HG02852 (cell line): ENCODE results near the gene C11orf24.

Experiments
- ATAC-seq: cut with Tn5 transposase; IDR thresholded peaks from one replicate; pipeline ENCODE4 v1.9.1; 2021; ENCODE audit warnings: mild to moderate bottlenecking, moderate library complexity; ENCODE audit not compliant: unreplicated experiment

Gene C11orf24

DNA sequence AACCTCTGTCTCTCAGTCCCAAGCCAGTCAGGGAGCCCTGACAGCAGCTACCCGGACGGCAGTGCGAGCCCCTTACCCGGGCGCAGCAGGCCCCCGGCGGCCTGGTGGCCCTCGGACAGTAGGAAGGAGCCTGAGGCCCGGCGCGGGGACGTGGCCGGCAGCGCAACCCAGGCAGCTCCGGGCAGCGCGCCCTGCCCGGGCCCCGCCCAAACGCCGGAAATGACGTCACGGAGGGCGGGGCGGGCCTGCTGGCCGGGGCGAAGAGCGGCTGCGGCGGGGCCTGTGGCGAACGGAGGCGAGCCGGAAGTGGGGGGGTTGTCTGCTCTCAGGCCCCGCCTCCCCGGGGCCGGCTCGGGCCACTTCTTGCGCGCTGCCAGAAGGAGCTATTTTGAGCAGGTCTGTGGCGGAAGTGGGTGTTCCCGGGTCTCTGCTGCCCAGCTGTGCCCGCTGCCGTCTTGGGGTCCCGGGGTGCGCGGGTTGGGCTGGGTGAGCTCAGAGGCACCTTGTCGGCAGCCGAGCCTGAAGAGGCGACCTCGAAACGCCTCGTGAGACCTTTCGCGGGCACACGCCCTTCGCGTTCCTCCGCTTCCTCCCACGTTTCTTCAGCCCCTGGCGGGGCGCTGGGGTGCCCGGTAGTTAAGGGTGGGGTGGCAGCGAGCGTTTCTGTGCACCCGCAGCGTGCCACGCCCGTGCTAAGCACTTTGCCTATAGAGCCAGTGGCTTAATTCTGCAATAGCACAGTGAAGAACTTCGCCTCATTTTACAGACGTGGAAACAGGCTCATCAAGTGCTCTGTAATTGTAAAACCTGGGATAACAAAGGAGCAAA, at the start of gene C11orf24:
Gene C11orf24 (minus strand): TSS at position 193 of the 828 bp plus-strand sequence. CDS start 8,206 bp downstream, outside the sequence.
- peak; percentile 72 for ATAC-seq

DNA sequence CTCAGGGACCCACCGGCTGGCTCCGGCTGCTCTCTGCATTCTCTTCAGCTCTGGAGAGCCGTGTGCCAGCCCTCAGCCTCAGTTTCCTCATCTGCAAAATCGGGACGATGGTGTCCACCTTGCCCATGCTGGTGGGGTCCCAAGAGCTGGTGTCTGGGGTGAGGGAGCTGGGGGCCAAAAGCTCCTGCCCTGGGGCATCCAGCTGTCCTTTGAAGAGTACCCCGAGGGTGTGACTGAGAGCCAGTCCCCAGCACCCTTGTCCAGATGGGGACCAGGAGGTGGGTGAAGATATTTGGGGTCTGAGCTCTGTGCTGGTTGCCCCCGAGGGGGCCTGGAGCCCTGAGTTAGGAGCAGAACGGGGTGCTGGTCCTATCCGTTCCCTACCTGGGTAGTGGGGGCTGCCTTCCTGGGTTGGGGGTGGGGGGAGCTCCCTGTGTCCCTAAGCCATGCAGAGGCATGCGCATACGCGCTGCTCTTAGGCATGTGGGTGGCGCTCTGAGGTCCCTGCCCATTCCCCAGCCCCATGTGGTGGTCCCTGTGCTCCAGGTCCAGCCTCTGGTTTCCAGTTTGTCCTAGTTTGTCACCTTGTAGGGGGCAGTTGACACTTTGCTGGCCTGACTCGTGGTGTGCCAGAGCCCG, 45.5 kb upstream of the C11orf24 start:
- no peak for ATAC-seq

DNA sequence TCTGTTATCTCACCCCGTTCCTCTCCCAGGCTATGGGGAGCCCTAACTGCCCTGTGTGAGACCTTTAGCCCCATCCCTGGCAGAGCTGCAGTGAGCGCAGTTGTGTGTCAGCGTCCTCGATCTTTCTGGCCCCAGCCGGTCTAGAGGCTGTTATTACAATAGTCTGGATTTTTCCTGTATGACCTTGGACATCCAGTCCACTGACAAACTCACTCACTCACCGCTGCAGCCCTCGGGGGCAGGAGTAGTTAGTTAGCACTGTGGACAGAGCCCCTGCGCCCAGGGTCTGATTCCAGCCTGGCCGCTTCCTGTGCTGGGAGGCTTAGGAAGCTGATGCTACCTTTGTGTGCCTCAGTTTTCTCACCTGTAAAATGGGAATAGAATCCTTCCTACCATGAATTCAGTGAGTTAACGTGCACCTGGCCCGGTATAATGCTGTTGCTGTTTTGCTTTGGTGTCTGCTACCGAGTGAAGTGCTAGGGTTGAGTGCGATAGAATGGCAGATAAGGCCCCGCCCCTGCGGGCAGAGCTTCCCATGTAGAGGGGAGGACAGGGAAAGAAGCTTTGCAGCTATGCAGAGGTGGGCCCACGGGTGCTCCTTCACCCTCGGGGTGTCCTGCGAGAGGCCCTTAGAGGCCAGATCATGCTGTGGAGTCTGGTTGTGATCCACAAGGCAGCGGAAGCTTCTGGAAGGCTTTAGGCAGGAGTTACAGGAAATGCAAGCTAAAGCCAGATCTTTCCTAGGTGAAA, 43.6 kb upstream of the C11orf24 start:
- ATAC-seq = no peak

DNA sequence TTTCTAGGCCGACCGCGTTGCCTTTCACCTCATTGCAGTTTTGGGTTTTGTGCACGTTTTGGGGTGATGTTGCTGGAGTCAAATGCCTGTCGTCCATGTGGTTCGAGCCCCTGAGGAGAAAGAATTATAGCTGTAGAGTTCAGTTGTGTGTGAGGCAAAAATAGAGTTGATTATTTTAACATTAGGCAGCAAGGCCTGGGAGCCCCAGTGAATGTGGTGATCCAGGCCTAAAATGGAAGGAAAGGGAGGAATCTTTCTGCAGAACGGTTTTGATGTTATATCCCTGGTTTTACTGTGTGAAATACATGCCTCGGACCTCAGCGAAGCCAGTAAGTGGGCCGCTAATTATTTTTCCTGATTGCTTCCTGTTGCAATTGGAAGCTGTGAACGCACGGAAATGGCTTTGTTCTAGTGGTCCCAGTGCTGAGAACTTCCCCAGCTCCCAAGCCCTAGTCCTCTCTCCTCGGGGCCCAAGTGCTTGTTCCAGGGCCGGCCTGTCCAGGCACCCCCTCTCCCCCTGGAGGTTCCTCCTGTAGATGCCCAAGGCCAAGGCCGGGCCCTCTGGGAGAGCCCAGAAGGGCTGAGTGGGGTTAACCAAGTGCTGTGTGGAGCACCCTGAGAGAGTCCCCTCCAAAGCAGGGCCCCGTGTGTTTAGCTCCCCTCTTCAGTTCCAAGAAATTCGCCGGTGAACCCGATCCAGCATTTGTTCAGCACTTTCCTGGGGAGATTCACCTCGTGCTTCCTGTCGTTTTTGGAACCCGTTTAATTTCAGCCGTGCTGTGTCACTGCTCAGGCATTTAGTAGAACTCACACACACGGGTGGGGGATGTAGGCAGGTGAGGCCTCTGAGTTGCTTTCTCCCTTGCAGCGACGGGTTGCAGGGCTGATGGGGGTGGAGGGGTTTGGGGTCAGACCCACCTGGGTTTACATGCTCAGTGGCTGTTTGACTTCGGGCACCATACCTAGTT, 42.7 kb upstream of the C11orf24 start:
- no peak for ATAC-seq

DNA sequence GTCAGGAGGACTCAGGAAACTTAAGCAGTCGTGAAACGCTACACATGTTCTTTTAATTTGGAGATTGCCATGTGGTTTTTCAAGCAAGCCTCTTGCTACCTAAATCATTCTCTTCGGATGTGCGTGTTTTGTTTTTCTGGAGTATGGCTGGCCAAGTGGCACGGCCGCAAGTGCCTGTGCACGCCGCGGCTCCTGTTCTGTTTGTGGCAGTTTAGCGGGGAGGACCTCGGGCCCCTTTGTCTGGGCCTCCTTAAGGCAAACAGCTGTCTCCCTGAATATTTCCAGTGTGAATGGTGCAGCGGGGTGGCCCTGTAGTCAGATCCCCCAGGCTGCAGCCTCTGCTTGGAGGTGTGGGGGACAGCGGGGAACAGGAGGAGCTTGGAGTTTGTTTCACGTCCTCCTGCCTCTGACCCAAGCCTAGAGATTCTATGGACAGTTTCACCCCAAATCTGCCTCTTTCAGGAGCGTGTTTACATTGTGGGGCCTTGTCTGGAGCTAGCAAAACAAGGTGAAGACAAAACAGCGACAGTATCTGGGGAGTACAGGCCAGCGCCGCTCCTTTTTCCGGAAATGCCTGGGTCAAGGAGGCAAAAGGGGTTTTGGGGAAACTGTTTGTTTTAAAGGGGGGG, 41.9 kb upstream of the C11orf24 start:
- no peak for ATAC-seq

DNA sequence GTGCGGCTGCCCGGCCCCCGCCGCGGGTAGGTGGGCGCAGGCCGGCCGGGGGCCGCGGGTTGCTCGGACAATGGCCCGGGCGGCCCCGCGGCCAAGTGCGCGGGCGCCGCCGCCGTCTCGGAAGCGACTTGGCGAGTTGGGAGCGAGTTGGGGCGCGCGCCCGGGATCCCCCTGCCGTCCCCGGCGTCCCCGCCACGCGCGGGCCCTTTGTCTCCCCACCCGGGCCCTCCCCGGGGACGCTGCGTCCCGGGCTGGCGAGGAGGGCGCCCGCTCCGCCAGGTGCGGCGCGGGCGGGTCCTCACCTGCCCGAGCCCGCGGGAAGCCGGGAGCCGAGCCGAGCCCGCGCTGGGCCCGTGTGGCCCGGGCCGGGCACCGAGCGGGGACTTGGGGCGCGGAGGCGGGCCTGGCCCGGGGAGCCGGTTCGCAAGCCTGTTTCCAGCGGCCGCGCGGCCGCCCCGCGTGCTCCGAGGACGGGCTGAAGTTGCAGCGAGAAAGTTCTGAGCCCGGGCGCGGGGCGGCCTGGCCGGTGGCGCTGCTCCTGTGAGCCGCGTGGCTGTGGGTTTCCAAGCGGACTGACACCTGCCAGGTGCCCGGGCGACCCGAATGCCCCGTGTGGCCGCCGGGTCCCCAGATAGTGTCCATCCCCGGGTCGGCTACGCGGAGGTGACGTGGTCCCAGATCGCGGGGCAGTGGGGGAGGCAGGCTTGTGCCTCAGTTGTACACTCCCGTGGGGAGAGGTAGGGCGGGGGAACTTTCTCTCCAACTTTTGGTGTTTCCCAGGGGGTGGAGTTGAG, 41.2 kb upstream of the C11orf24 start:
- no peak for ATAC-seq

DNA sequence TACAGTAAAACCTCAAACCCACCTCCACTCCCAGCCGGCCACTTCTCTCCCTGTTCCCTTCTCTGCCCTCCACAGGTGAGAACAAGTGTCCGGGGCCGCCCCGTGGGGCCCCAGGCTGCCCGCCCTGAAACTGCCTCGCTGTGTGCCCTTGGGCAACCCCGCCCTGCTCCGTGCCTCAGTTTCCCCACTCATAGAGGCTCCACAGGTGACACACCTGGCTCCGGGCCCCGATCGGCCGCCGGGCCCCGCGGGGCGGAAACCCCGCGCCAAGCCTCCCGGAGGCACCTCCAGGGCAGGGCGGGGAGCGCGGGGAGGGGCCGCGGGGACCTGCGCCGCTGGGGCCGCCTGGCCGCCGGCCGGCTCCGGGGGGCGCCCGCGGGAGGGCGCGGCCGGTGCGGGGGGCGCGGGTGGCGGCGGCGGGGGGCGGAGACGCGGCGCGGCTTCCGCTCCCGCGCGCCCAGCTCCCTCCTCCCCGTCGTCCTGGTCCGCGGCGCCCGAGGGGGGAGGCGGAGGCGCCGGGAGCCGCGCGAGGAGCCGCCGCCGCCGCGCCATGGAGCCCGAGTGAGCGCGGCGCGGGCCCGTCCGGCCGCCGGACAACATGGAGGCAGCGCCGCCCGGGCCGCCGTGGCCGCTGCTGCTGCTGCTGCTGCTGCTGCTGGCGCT, 40.5 kb upstream of the C11orf24 start, which contains the start of gene LRP5:
Gene LRP5 (plus strand): TSS at position 475 of the 663 bp plus-strand sequence. CDS start 124 bp downstream, at position 599.
- ATAC-seq = no peak

DNA sequence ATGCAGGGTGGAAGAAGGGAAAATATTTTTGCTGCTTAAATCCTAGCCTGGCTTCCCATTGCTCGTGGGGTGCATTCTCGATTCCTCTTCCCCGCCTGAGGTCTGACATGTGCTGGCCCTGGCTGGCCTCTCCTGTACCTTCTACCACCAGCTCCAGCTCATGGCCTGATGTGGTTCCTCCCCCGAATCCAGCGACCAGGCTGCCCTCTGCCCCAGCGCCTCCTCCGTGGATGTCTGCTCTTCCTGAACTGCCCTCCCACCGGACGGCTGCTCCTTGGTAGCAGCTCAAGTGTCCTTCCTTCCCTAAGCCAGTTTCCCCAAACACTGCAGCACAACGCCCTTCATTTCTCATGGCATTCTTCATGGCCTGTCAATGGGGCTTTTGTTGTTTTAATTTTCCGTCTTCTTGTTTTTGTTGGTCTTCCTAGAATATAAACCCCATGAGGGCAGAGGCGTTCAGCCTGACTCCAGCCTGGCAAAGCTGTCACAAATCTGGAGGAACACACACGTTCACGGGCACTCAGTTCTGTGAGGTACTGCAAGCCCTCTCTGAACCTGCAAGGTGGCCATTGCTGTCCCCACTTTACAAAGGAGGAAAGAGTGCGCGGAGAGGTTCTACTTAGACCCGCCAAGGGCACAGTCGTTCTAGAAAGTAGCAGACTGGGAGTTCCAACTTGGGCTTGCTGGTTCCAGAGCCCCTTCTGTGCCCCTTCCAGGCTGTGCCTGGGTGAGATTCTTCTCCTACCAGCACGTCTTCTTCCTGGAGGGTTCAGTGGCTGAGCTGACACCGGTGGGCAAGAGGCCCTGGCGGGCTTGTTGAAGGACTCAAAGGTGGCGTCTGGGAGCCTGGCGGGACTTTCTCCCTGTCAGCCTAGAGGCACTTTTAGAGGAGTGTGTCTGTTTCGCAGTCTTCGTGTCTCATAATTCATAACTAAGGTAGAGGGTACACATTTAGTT, 39.7 kb upstream of the C11orf24 start:
- no peak for ATAC-seq

DNA sequence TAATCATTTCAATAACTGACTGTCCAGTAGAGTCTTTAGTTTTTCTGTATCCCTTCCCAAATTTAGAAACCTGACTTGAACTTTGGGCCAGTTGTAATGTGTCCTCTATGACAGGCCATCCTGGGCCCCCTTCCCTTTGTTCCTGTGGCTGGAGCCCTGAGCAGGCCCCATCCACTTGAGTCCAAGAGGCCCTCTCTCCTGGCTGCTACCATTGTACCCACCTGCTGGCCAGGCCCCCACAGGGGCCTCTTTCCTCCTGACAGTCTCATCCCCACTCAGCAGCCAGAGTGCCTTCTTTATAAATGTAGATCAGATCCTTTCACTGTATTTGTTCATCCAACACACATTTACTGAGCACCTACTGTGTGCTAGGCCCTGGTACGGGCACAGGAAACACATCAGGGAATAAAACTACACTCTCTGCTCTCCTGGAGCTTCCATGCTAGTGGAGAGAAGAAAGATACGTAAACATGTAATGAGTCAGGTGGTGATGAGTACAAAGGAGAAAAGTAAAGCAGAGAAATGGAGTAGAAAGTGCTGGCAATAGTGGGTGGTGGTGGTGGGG, 37.9 kb upstream of the C11orf24 start:
- ATAC-seq = no peak

DNA sequence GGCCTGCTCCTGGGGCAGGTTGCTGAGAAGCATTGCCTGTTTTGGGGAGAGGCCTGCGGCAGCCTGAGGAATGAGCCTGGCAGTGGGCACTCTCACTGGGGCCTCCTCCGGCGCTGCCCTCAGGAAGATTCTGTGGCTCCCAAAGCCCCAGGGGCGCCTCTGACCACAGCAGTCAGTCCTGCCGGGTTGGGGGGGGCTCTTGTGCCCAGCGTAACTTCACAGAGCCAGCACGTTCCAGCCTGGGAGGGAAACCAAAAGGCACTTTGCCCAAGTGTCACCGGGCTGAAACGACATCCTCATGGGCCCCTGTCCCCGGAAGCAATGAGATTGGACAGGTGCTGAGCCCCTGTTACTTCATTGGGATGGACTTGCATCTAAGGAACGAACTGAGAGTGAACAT, 36.3 kb upstream of the C11orf24 start:
- ATAC-seq = no peak

DNA sequence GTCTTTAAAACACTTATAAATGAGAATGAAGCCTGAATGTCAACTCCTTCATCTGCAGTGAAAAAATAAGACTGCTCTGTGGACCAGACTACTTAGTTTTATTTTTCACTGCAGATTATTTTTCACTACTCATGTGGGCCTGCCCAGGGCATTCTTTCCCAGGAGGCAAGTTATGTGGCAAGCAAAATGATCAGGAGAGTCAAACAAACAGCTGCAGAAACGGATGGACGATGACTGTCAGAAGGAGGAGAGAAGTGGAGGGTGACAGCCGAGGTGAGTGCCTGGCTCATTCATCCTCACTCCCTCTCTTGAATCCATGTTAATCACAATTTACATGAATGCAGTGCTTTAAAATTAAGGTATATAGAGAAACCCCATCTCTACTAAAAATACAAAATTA, 34.9 kb upstream of the C11orf24 start:
- ATAC-seq = no peak

DNA sequence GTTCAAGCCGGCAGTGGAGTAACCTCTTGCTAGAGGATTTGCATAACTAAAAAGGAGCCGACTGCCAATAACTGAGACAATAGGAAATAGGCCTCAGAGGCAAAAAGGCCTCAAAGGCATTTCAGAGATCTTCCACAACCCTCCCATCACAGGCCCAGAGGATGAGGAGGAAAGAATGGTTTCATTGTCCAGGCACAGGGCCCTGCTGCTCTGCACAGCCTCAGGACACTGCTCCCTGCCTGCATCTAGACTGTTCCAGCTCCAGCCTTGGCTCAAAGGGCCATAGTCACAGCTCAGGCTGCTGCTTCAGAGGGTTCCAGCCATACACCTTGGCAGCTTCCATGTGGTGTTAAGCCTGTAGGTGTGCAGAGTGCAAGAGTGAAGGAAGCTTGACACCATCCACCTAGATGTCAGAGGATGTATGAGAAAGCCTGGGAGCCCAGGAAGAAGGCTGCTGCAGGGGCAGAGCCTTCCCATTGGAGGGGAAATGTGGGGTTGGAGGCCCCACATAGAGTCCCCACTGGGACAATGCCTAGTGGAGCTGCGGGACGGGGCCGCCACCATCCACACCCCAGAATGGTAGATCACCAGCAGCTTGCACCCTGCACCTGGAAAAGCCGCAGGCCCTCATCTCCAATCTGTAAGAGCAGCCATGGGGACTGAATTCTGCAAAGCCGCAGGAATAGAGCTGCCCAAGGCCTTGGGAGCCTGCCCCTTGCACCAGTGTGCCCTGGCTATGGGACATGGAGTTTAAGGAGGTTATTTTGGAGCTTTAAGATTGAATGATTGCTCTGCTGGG, 32.4 kb upstream of the C11orf24 start:
- no peak for ATAC-seq

DNA sequence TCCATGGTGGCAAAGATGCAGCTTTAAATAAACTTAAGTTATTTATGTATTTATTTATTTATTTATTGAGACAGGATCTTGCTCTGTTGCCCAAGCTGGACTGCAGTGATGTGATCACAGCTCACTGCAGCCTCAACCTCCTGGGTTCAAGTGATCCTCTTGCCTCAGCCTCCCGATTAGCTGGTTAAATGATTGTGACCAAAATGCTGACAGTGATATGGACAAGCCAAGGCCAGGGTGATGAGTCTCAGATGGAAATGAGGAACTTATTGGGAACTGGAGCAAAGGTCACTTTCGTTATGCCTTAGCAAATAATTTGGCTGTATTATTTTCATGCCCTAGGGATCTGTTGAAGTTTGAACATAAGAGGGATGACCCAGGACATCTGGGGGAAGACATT, 31.3 kb upstream of the C11orf24 start:
- ATAC-seq = no peak

DNA sequence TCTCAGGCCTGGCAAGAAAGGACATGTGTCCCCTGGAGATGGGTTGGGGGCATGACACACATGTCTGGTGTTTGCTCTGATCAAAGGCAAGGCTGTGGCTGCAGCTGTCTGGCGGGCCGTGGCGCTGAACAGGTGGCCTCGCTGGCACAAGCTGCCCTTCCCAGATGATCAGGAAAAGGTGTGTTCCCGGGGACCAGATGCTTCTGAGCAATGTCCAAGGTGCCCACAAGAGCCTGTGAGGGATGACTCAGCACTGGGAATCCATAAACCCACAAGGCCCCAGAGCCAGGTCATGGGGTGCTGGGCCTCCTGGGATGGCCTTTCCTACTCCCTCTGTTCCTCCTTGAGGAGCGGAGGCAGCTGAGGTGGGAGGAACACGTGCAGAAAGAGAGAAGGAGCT, 30.9 kb upstream of the C11orf24 start:
- no peak for ATAC-seq

DNA sequence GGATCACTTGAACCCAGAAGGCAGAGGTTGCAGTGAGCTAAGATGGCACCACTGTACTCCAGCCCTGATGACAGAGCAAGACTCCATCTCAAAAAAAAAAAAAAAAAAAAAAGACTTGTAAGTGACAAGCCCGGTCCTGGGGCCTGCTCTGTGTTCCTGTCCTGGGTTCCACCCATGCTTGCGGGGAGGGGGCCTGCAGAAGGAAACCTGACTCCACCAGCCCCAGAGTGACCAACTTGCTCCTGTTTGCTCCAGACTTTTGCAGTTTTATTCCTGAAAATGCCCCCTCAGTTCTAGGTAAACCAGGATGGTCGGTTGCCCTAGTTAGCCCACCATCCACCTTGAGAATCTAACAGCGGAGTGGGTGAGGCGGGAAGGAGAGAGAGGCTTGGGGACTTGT, 30.5 kb upstream of the C11orf24 start:
- ATAC-seq = no peak

DNA sequence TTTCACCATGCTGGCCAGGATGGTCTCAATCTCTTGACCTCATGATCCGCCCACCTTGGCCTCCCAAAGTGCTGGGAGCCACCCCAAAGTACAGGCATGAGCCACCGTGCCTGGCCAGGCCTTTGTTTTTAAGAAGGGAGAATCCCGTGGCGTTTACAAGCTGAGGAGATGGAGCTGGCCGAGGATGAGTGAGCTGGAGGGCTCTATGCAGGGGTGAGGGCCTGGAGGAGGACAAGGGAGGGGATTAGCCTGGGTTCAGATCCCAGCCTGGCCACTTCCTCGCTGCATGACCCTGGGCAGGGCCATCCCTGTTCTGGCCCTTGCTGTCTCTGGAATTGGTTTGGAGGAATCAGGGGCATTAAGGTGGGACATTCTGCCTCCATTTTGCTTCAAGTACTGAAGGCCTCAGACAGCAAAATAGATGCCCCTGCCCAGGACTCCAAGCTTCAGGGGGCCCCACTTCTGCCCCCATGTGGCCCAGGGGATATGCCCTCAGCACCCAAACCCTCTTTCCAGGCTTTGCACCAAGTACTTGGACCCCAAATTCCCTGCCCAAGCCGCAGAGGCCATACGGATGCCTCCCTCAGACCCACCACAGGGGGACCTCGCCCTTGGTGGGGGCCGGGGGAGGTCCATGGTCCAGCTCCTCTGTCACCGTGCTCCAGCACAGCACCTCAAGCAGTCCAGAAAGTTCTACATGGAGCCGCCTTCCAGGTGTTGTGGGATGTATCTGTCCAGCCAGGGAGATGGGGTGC, 28.5 kb upstream of the C11orf24 start:
- ATAC-seq = no peak
